GM06990 (cell line): ENCODE results near the gene SCIN.
A peak's percentile ranks its signal among the peaks of the same experiment; 100 is the strongest.

Experiments used
- DNase-seq: peaks from one replicate; pipeline ENCODE4 v3.0.0-alpha.2; 2011; ENCODE audit not compliant: insufficient read length; ENCODE audit errors: extremely low read depth
- H3K27me3 ChIP-seq: replicated peaks from 2 replicates; pipeline ENCODE4 v1.6.0; 2011; ENCODE audit warnings: low read length; ENCODE audit not compliant: control insufficient read depth, insufficient read depth
- H3K36me3 ChIP-seq: 2 replicates; pipeline ENCODE4 v1.5.1; 2011; ENCODE audit warnings: low read length; ENCODE audit not compliant: control insufficient read depth, insufficient read depth
- H3K4me3 ChIP-seq: replicated peaks from 2 replicates; pipeline ENCODE4 v1.5.1; 2011; ENCODE audit warnings: low read depth, mild to moderate bottlenecking, control low read depth, low read length
- TF ChIP-seq, protein P1 (sequence below): IDR thresholded peaks from 2 replicates; pipeline ENCODE4 v1.5.1; 2011; ENCODE audit warnings: low read length, control low read depth, mild to moderate bottlenecking, inconsistent platforms; ENCODE audit not compliant: insufficient read depth, poor library complexity, severe bottlenecking

The SCIN gene

GRCh38 chr7:12572941-12573575 lies 2.5 kb downstream of the SCIN start:
- Histone ChIP-seq H3K27me3 (no peaks in the 10 kb centered on the region), H3K4me3 (no peak overlapping the region), H3K36me3 (no peaks in the 10 kb centered on the region)
- TF ChIP-seq, protein P1, sequence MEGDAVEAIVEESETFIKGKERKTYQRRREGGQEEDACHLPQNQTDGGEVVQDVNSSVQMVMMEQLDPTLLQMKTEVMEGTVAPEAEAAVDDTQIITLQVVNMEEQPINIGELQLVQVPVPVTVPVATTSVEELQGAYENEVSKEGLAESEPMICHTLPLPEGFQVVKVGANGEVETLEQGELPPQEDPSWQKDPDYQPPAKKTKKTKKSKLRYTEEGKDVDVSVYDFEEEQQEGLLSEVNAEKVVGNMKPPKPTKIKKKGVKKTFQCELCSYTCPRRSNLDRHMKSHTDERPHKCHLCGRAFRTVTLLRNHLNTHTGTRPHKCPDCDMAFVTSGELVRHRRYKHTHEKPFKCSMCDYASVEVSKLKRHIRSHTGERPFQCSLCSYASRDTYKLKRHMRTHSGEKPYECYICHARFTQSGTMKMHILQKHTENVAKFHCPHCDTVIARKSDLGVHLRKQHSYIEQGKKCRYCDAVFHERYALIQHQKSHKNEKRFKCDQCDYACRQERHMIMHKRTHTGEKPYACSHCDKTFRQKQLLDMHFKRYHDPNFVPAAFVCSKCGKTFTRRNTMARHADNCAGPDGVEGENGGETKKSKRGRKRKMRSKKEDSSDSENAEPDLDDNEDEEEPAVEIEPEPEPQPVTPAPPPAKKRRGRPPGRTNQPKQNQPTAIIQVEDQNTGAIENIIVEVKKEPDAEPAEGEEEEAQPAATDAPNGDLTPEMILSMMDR = no peak
- no peak for DNase-seq

DNA sequence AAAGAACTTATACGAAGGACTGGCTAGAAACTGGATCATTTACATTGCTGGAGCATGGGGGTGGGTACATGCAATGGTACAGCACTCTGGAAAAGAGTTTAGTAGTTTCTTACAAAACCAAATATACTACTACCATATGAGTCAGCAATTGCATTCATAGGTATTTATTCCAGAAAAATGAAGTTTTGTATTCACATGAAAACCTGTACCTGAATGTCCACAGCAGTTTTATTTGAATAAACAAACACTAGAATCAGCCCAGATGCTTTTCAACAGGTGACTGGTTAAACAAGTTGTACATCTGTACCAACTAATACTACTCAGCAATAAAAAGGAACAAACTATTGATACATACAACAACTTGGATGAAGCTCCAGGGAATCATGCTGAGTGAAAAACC lies 3.4 kb downstream of the SCIN start:
- TF ChIP-seq, protein P1 = no peak
- no peaks in the 10 kb centered on the region for H3K27me3 ChIP-seq
- no peaks in the 10 kb centered on the region for H3K36me3 ChIP-seq
- H3K4me3 ChIP-seq = no peak overlapping the region
- no peak for DNase-seq

DNA sequence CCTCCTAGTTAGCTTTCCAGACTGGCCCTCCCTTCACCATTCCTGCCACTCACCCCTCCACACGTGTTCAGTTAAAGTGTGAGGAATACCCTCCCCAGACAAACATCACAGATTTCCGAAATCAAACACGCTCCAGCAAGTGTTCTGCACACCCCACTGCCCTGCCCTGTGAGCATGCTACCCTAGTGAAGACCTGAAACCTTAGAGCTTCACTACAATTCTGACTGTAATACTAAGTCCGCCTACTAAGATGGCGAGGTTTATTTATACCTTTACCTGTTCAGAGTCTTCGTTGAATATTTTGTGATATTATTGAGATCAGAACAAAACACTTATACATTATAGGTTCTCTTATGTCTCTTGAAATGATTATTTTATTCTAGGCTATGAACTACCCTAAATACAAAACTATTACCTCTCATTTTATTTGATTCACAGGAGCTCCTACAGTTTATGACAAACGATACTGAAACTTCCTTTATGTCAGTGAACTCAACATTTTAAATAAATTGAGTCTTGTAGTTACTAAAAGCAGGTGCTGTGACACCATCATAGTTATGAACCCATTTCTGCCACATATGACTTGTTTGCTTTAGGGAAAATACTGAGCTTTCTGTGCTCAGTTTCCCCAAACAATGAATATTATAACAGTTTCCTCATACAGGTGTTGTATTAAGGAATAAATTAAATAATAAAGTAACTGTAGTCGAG lies 8.6 kb downstream of the SCIN start:
- DNase-seq = peak; percentile 20
- H3K27me3 ChIP-seq = no peaks in the 10 kb centered on the region
- no peaks in the 10 kb centered on the region for H3K36me3 ChIP-seq
- H3K4me3 ChIP-seq = peak overlapping the region; percentile 18; the same call in 1 of the 2 replicates
- TF ChIP-seq, protein P1 = no peak

DNA sequence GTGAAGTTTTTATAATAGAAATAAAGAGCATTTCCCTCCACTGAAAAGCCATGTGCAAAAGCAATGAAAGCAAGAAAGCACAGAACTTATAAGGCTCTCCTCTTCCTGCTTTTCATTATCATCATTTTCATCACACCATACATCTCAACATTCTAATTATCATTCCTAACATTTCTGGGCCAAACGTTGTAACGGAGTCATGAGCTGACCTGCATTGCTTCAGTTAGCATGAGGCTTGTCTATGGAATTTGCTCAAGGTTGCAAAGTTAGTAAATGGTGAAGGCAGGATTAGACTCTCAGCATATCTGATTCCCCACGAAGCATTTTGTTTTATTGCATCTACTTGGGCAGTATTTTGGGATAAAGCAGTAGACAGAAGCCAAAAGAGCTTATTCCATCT lies 11.4 kb downstream of the SCIN start:
- no peaks in the 10 kb centered on the region for H3K36me3 ChIP-seq
- no peaks in the 10 kb centered on the region for H3K27me3 ChIP-seq
- TF ChIP-seq, protein P1 = no peak
- H3K4me3 ChIP-seq = no peak overlapping the region
- DNase-seq = no peak

- no peak for DNase-seq
- TF ChIP-seq, protein P1 = no peak
- H3K4me3 ChIP-seq = no peak overlapping the region
- H3K27me3 ChIP-seq = no peaks in the 10 kb centered on the region
- no peaks in the 10 kb centered on the region for H3K36me3 ChIP-seq
Observed at GRCh38 chr7:12582362-12582761, 11.8 kb downstream of the SCIN start.
